Activated CD4-positive, alpha-beta memory T cell treated with anti-CD3 and anti-CD28 coated beads, Interleukin-2, amount 10 ng/mL, durations not matched to agents 7 days and 5 days (primary cell): ENCODE results near the gene GRIN1. TPM values are rescaled to one million over a fixed set of nuclear protein-coding genes. Genes with fewer than 3 reads are reported as not detected.
A peak's percentile ranks its signal among the peaks of the same experiment; 100 is the strongest.

ENCODE experiments used
- CTCF ChIA-PET: fragments of 350-600 bp; sonication (Branson Sonifier 250); formaldehyde crosslinking; loops from one replicate; lab custom pipeline; 2021; ENCODE audit warnings: antibody characterized with exemption, inconsistent platforms; lab: Charles Lee
- POLR2A ChIA-PET: fragments of 350-600 bp; sonication (Branson Sonifier 250); formaldehyde crosslinking; loops from one replicate; lab custom pipeline; 2021; ENCODE audit warnings: antibody characterized with exemption; lab: Charles Lee
- DNase-seq: peaks from one replicate; pipeline ENCODE4 v3.0.0-alpha.2; 2020
- H3K27ac Mint-ChIP-seq: one replicate; pipeline ENCODE4 v1.8.0; 2021; ENCODE audit warnings: mild to moderate bottlenecking, mixed read lengths
- H3K27me3 Mint-ChIP-seq: one replicate; pipeline ENCODE4 v1.8.0; 2021; ENCODE audit warnings: mixed read lengths
- H3K36me3 Mint-ChIP-seq: one replicate; pipeline ENCODE4 v1.8.0; 2021; ENCODE audit warnings: low read depth, mixed read lengths
- H3K4me1 Mint-ChIP-seq: one replicate; pipeline ENCODE4 v1.8.0; 2021; ENCODE audit warnings: mixed read lengths
- H3K4me3 Mint-ChIP-seq: one replicate; pipeline ENCODE4 v1.8.0; 2021; ENCODE audit warnings: mild to moderate bottlenecking, mixed read lengths
- H3K9me3 Mint-ChIP-seq: one replicate; pipeline ENCODE4 v1.8.0; 2021; ENCODE audit warnings: mixed read lengths
- total RNA-seq, 2 experiments: library from RNA; stranded (reverse); gene quantifications; one replicate each; pipeline ENCODE4 v1.2.3, GENCODE V29; 2021

The GRIN1 gene
- total RNA-seq, 2 experiments from 2014 or later: 0.40 to 0.43 TPM

DNA sequence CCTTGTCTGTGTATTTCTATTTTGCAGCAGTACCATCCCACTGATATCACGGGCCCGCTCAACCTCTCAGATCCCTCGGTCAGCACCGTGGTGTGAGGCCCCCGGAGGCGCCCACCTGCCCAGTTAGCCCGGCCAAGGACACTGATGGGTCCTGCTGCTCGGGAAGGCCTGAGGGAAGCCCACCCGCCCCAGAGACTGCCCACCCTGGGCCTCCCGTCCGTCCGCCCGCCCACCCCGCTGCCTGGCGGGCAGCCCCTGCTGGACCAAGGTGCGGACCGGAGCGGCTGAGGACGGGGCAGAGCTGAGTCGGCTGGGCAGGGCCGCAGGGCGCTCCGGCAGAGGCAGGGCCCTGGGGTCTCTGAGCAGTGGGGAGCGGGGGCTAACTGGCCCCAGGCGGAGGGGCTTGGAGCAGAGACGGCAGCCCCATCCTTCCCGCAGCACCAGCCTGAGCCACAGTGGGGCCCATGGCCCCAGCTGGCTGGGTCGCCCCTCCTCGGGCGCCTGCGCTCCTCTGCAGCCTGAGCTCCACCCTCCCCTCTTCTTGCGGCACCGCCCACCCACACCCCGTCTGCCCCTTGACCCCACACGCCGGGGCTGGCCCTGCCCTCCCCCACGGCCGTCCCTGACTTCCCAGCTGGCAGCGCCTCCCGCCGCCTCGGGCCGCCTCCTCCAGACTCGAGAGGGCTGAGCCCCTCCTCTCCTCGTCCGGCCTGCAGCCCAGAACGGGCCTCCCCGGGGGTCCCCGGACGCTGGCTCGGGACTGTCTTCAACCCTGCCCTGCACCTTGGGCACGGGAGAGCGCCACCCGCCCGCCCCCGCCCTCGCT, 29.0 kb downstream of the GRIN1 start:
- peaks cover 3% of the 10 kb centered on the region for H3K4me1 Mint-ChIP-seq
- ChIA-PET CTCF (no interaction called here), POLR2A (interaction anchor here (1.1 kb wide), 1 partner anchor 21 kb away, joined by 3 read pairs; the partner anchor contains the start of gene SSNA1)
- H3K27ac Mint-ChIP-seq: no peak overlapping the region
- no peaks in the 10 kb centered on the region for H3K9me3 Mint-ChIP-seq
- H3K4me3 Mint-ChIP-seq: no peak overlapping the region
- no peak for DNase-seq
- H3K36me3 Mint-ChIP-seq: no peaks in the 10 kb centered on the region
- H3K27me3 Mint-ChIP-seq: peaks cover 37% of the 10 kb centered on the region

DNA sequence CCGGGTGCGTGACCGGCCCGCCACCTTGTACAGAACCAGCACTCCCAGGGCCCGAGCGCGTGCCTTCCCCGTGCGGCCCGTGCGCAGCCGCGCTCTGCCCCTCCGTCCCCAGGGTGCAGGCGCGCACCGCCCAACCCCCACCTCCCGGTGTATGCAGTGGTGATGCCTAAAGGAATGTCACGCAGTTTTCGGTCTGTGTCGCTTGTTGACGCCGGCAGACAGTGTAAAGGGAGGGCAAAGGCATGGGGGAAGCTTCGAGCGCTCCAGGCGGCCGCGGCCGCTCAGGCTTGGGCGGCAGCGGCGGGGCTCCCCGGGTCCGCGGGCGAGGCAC, 29.6 kb downstream of the GRIN1 start:
- no peaks in the 10 kb centered on the region for H3K36me3 Mint-ChIP-seq
- CTCF ChIA-PET: no interaction called here
- POLR2A ChIA-PET: interaction anchor here (1.1 kb wide), 1 partner anchor 20 kb away, joined by 3 read pairs; the partner anchor contains the start of gene SSNA1
- peaks cover 41% of the 10 kb centered on the region for H3K27me3 Mint-ChIP-seq
- DNase-seq: no peak
- H3K4me1 Mint-ChIP-seq: peaks cover 3% of the 10 kb centered on the region
- H3K9me3 Mint-ChIP-seq: no peaks in the 10 kb centered on the region
- no peak overlapping the region for H3K4me3 Mint-ChIP-seq
- no peak overlapping the region for H3K27ac Mint-ChIP-seq

DNA sequence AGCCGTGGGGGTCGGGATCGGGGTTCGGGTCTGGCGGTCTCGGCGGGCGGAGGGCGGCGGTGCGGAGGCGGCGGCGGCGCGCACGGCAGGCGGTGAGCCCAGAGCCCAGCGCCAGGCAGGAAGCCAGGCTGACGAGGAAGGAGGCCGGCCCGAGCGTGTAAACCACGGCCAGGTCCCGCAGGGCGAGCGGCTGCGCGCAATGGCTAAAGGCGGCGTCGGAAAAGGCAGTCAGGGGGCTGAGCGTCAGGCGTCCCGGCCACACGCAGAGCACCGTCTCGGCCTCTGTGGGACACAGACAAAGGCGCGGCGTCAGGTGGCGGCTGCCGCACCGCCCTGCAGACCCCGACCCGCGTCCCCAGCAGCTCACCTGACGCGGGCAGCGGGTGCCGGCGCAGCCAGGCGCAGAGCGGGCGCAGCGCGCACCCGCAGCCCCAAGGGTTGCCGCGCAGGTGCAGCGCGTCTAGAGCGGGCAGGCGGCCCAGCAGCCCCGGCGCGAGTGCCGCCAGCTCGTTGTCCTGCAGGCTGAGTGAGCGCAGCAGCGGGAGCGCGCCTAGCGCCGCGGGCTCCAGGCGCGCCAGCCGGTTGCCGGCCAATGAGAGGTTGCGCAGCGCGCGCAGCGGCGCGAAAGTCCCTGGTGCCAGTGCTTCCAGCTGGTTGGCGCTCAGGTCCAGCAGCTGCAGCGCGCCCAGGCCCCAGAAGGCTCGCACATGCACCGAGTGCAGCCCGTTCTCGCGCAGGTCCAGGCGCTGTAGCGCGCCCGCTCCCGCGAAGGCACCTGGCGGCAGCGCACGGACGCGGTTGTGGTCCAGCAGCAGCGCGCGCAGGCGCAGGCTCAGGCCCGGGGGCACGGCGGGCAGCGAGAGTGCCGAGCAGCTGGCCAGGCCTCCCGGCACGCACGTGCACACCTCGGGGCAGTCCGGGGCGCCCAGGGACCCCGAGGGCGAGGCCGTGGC, 30.2 kb downstream of the GRIN1 start:
- CTCF ChIA-PET: no interaction called here
- DNase-seq: no peak
- peak overlapping the region; percentile 56 for H3K4me3 Mint-ChIP-seq
- H3K27ac Mint-ChIP-seq: no peak overlapping the region
- H3K4me1 Mint-ChIP-seq: peaks cover 3% of the 10 kb centered on the region
- H3K9me3 Mint-ChIP-seq: no peaks in the 10 kb centered on the region
- no peaks in the 10 kb centered on the region for H3K36me3 Mint-ChIP-seq
- POLR2A ChIA-PET: interaction anchor here (0.8 to 1.1 kb wide), 3 partner anchors 19 to 500 kb away, joined by 3 read pairs; partner anchors contain the start of genes ANAPC2 and SSNA1
- H3K27me3 Mint-ChIP-seq: peaks cover 45% of the 10 kb centered on the region

DNA sequence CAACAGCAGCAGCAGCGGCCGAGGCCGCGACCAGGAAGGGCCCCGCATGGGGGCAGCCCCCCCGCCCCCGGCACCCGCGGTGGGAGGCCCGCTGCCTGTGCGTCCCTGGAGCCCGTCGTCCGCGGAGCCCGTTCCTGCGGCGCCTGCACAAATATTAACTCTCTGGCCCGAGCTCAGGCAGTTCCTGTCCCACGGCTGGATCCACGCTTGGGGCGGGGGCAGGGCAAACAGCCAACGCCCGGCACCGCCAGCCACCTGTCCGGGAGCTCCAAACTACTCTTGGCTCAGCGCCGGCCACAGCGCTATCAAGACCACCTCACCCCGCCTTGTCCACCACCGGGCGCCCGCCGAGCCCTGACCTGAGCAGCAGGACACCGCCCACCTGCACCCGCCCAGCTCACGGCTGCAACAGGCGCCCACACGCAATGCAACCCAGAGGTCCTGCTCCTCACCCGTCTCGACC, 31.0 kb downstream of the GRIN1 start, which contains the start of gene LRRC26:
Gene LRRC26 (minus strand): TSS at position 156 of the 463 bp plus-strand sequence. CDS start 108 bp downstream, at position 48.
- Mint-ChIP-seq H3K27ac (no peak within 1 kb of the TSS), H3K27me3 (peaks cover 45% of the 10 kb centered on the region)
- CTCF ChIA-PET: interaction anchor here (0.6 kb wide), 1 partner anchor 35 kb away, joined by 4 read pairs; no protein-coding TSS in a partner anchor

DNA sequence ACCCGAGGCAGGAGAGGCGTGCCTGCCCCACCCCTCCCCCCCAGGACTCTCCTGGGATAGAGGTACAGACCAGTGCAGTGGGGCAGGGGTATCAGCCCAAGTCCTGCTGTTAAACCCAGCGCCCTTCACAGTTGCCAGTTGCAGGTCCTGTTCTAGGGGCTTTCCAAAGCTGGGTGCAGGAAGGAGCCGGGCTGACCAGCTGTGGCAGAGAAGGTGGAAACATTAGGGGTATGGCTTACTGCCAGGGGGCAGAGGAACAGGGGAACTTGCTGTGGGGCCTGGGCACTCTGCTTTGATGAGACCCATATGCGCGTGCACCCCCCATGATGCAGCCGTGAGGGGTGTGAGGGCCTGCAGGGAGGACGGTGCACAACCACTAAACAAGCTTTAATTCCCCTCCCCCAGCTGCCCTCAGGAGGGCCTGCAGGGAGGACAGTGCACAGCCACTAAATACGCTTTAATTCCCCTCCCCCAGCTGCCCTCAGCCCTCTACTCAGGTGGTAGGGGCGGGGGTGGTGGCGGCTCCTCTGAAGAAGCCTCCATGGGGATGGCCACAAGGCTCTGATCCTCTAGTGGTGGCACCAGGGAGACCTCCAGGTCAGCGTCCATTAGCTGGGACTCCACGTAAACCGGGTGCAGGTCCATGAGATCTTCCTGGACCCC, 31.7 kb downstream of the GRIN1 start:
- Mint-ChIP-seq H3K4me1 (peaks cover 3% of the 10 kb centered on the region), H3K27me3 (peaks cover 42% of the 10 kb centered on the region), H3K27ac (no peak overlapping the region), H3K36me3 (no peaks in the 10 kb centered on the region), H3K4me3 (no peak overlapping the region), H3K9me3 (no peaks in the 10 kb centered on the region)
- ChIA-PET POLR2A (interaction anchor here (0.9 kb wide), 1 partner anchor 18 kb away, joined by 3 read pairs; the partner anchor contains the start of genes ANAPC2 and SSNA1), CTCF (interaction anchor here (0.6 to 1.2 kb wide), 2 partner anchors 36 to 54 kb away, joined by 3 to 4 read pairs; no protein-coding TSS in a partner anchor)
- no peak for DNase-seq

More for the DNA sequence above, 31.0 kb downstream of the GRIN1 start, which contains the start of gene LRRC26:
- no peaks in the 10 kb centered on the region for H3K9me3 Mint-ChIP-seq
- POLR2A ChIA-PET: interaction anchor here (0.8 to 0.9 kb wide), 2 partner anchors 18 to 501 kb away, joined by 3 read pairs; partner anchors contain the start of genes ANAPC2 and SSNA1
- no peaks in the 10 kb centered on the region for H3K36me3 Mint-ChIP-seq
- H3K4me1 Mint-ChIP-seq: peaks cover 3% of the 10 kb centered on the region
- peak within 1 kb of the TSS; percentile 56 for H3K4me3 Mint-ChIP-seq
- DNase-seq: no peak

DNA sequence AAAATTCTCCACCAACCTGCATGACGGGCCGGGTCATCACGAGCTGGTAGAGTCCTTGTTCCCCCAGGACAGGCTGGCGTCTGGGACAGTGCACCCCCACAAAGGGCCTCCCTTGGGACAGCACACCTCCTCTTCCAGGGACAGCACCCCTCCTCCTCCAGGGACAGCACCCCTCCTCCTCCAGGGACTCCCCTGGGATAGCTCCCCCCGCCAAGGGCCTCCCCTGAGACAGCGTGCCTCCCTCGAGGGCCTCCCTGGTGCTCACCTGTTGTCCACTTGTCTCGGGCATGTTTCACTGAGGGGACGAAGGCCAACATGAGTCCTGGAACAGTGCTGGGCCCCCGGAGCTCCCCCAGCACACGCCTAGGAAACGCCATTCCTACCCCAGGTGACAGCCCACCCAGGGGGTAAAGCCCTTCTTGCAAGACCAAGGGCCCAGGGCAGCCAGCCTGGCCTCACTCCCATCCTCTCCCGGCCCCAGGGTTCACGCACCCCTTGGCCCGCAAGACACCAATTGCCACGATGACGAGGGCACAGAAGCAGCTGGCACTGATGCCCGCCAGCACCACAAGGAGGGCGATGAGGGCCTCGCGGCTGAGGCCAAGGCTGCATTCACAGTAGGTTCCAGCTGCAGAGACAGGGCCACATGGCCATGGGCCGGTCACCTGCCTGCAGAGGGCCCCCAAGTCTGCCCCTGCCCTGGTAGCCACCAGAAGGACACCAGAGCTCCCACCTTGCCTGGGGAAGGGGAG, 32.4 kb downstream of the GRIN1 start:
- H3K4me3 Mint-ChIP-seq: no peak overlapping the region
- CTCF ChIA-PET: interaction anchor here (1.2 kb wide), 1 partner anchor 53 kb away, joined by 3 read pairs; no protein-coding TSS in a partner anchor

DNA sequence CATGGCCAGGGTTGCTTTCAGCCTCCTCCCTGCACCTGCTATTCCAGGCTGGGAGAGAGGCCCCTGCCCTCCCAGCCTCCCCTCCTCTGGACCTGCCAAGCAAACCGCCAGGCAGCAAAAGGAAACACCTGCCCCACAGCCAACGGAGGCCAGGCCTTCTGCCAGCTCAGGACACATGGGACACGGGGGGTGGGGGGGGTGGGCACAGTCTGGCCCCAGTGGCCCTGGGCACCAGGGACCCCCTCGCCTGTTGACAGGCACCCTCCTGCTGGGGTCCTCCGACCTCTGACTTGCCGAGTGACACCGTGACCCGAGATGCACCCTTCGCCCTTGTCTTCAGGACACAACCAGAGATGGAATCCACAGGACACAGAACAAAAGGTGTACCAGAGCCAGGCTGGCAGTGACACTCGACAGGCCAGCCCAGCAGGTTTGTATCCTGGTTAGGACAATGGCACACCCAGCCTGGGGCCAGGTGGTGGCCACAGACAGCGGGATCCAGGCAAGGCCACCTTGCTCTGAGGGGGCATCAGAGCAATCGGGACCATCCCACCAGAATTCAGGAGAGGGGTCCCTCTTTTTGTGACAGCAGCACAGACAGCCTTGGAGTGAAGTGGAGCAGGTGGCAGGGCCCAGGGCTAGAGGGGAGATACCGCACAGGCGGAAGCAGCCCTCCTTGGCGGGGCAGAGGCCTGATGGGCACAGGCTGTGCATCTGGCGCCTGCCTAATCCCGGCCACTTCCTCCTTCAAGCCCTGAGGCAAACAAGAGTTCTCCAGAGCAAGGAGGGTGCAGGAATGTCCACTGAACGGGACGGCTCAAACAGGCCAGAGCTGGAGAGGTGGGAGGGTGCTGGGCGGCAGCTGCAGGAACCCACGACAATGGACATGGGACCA, 34.2 kb downstream of the GRIN1 start:
- Mint-ChIP-seq H3K4me3 (no peak overlapping the region), H3K27ac (no peak overlapping the region), H3K27me3 (peaks cover 32% of the 10 kb centered on the region), H3K36me3 (peaks cover 5% of the 10 kb centered on the region), H3K4me1 (peaks cover 3% of the 10 kb centered on the region), H3K9me3 (no peaks in the 10 kb centered on the region)
- ChIA-PET POLR2A (interaction anchor here (1.0 kb wide), 1 partner anchor 15 kb away, joined by 5 read pairs; the partner anchor contains the start of genes ANAPC2 and SSNA1), CTCF (no interaction called here)
- DNase-seq: no peak

More for the DNA sequence above, 32.4 kb downstream of the GRIN1 start:
- H3K9me3 Mint-ChIP-seq: no peaks in the 10 kb centered on the region
- H3K36me3 Mint-ChIP-seq: no peaks in the 10 kb centered on the region
- H3K27ac Mint-ChIP-seq: no peak overlapping the region
- H3K4me1 Mint-ChIP-seq: peaks cover 3% of the 10 kb centered on the region
- peaks cover 42% of the 10 kb centered on the region for H3K27me3 Mint-ChIP-seq
- POLR2A ChIA-PET: no interaction called here
- DNase-seq: no peak

DNA sequence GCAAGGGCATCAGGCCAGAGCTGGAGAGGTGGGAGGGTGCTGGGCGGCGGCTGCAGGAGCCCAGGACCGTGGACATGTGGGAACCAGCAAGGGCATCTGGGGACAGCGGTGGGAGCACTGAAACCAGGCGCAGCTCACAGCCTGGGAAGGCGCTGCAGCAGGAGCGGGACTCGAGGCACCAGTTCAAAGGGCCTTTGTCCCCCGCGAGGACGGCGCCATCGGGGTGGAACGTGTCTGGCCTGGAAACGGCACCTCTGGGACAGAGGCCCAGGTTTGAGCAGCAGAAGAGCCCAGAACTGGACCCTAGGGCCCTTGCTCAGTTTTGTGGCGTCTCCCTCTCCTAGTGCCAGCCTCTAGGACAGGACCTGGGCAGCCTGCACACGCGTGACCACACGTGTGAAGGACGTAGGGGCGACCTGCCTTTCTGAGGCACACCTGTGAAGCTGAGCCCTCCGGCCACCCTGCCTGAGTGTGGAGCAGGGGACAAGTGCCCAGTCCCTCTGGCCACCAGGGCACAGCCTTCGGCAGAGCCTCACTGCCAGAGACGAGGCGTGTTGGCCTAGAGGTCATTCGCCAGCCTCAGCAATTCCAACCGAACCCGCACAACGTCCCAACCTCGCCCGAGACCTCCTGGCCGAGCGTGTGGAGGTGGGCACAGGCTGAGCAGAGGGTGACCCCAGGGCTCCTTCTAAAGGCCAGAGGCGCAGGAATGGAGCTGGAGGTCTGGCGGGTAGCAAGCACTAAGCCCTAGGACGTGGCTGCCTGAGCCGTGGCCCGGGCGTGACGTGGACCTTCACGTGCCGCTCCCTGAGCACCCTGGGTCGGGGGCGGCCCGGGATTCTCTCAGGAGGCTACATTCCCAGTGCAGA, 35.1 kb downstream of the GRIN1 start:
- peaks cover 29% of the 10 kb centered on the region for H3K27me3 Mint-ChIP-seq
- ChIA-PET CTCF (no interaction called here), POLR2A (interaction anchor here (0.6 to 1.6 kb wide), 3 partner anchors 14 to 68 kb away, joined by 3 to 5 read pairs (median 4); partner anchors contain the start of genes ANAPC2 and SSNA1)
- no peaks in the 10 kb centered on the region for H3K9me3 Mint-ChIP-seq
- peaks cover 5% of the 10 kb centered on the region for H3K36me3 Mint-ChIP-seq
- no peak overlapping the region for H3K4me3 Mint-ChIP-seq
- DNase-seq: no peak
- no peaks in the 10 kb centered on the region for H3K4me1 Mint-ChIP-seq
- H3K27ac Mint-ChIP-seq: no peak overlapping the region

DNA sequence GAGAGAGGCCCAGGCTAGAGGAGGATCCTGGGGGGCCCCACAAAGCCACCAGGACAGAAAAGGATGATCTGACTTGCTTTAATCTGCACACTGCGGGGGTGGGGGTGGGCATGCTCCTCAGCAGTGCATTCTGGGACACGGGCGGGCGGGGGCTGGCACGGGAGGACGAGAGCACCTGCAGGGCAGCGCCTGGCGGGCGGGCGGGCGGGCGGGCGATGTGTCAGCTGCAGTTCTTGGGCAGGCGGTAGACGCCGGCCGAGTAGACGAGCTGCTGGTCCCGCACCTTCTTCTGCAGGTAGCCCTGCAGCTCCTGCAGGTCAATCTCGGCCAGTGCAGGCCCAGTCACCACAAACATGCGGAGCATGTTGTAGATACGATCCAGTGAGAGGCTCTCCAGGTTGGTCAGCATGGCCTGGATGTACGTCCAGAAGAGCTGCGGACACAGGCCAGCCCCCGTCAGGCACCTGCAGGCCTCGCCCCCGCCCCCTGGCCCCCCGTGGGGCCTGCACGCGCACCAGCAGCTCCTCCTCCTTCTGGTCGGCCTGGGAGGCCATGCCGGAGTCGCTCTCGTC, 35.9 kb downstream of the GRIN1 start:
- POLR2A ChIA-PET: interaction anchor here (0.6 to 1.6 kb wide), 4 partner anchors 13 to 67 kb away, joined by 3 to 5 read pairs (median 4); partner anchors contain the start of genes ANAPC2 and SSNA1

More for the DNA sequence above, 35.9 kb downstream of the GRIN1 start:
- no peak for DNase-seq
- Mint-ChIP-seq H3K9me3 (no peaks in the 10 kb centered on the region), H3K27me3 (peaks cover 29% of the 10 kb centered on the region), H3K27ac (no peak overlapping the region), H3K4me3 (no peak overlapping the region), H3K36me3 (peaks cover 5% of the 10 kb centered on the region), H3K4me1 (no peaks in the 10 kb centered on the region)
- CTCF ChIA-PET: no interaction called here
